HG03558 (cell line): ENCODE results near the gene SYTL2.
"Not testable (repeated sequence)": the region's sequence is repeated elsewhere in the genome, so short reads cannot be mapped to it uniquely, and the experiment has no call there.

Experiments
- ATAC-seq: cut with Tn5 transposase; IDR thresholded peaks from one replicate; pipeline ENCODE4 v1.9.1; 2021; ENCODE audit warnings: moderate number of reproducible peaks; ENCODE audit not compliant: unreplicated experiment; ENCODE audit errors: extremely low read depth

The SYTL2 gene, protein sequence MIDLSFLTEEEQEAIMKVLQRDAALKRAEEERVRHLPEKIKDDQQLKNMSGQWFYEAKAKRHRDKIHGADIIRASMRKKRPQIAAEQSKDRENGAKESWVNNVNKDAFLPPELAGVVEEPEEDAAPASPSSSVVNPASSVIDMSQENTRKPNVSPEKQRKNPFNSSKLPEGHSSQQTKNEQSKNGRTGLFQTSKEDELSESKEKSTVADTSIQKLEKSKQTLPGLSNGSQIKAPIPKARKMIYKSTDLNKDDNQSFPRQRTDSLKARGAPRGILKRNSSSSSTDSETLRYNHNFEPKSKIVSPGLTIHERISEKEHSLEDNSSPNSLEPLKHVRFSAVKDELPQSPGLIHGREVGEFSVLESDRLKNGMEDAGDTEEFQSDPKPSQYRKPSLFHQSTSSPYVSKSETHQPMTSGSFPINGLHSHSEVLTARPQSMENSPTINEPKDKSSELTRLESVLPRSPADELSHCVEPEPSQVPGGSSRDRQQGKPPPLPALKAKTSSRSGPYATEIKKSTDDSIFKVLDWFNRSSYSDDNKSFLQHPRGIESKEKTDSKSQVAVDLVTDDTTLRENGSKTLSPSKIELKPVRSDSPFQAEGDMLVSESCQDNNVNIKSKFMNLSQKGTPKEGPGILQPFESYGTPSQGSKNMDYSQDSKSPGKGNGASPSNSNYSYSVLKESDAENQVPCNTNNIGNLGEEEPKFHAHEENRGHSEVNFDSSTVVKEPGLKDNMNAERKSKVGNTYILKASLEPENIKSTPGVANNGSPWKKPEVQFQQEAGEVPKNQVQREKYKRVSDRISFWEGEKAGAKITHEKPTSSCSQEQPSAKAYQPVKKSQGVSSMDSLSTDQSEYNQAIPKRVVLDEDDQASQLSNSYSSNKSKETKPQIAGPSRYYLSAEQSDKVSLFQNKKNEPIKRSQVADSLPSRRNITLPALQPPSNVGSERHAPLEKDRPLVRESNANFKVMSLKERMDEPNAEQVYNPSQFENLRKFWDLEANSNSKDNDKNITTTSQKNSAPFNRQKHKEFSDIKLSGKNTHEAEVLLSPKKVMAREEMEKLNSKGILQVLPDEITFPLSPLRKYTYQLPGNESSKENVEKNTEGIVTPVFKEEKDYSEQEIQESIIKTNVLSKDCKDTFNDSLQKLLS (N-terminal part only)

GRCh38 chr11:85810871-85811611 lies at the start of gene SYTL2:
SYTL2 (minus strand) TSS chr11:85811141; CDS start chr11:85757725, 53,416 bp downstream.
- ATAC-seq = no peak

GRCh38 chr11:85859541-85859940 lies 48.6 kb upstream of the SYTL2 start:
- not testable (repeated sequence) for ATAC-seq

GRCh38 chr11:85857098-85857497 lies 46.2 kb upstream of the SYTL2 start:
- ATAC-seq = no peak

- no peak for ATAC-seq
These were observed 44.4 kb upstream of the SYTL2 start, which contains the start of gene CCDC83 for GRCh38 chr11:85855341-85855656. CCDC83 (plus strand) TSS chr11:85855383; CDS start chr11:85865124, 9,741 bp downstream.

DNA sequence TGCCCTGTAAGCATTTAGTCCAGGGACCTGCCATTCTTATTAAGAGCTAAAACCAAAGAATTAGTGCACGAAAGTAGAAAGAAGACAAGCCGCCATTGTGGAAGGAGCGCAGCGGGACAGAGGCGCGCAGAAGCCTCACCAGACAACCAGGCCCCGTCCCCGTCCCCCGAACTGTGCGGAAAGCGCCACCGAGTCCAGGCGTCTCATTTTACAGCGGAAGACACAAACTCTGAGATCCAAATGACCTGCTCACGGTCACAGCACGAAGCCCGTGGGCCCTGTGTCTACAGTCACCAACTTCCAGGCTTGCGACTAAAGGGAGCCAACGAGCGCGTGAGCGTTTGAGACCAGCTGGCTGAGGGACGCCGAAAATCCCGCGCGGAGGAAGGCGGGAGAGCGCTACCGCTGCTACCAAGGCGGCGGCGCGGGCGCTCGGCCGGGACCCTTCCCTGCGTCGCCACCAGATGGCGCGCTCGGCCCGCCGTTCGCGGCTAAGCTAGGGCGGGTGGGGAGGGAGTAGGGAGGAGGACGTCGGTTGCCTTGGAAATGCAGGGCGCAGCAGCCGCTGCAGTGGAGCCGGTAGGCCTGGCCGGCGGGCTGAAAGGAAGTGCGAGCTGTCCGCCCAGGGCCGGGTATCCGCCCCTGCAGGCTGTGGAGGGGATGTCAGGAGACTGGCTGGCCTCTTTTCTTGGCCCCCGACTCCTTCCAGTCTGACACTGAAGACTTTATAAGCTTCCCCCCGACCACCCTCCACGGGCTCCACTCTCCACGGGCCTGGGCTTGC lies 43.8 kb upstream of the SYTL2 start:
- ATAC-seq = peak; percentile 100

DNA sequence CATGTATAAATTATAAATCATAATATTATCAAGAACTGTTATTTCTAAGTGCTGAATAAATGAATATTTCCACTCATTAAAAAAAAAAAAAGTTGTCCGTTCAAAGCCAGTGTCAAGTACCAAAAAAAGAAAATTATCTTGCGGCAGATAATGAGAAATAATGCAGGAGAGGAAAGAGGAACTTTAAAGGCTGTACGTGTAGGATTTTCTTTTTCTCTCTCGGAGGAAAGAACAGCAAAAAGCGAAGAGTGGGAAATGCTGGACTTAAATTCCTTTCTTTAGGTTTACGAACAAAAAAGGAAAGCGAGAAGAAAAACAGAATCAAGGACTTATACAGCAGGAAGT lies 43.2 kb upstream of the SYTL2 start:
- no peak for ATAC-seq

GRCh38 chr11:85853541-85853940 lies 42.6 kb upstream of the SYTL2 start:
- not testable (repeated sequence) for ATAC-seq

DNA sequence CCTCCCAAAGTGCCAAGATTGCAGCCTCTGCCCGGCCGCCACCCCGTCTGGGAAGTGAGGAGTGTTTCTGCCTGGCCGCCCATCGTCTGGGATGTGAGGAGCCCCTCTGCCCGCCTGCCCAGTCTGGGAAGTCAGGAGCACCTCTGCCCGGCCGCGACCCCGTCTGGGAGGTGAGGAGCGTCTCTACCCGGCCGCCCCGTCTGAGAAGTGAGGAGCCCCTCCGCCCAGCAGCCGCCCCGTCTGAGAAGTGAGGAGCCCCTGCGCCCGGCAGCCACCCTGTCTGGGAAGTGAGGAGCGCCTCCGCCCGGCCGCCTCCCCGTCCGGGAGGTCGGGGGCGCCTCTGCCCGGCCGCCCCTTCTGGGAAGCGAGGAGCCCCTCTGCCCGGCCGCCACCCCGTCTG lies 41.8 kb upstream of the SYTL2 start:
- ATAC-seq = not testable (repeated sequence)

DNA sequence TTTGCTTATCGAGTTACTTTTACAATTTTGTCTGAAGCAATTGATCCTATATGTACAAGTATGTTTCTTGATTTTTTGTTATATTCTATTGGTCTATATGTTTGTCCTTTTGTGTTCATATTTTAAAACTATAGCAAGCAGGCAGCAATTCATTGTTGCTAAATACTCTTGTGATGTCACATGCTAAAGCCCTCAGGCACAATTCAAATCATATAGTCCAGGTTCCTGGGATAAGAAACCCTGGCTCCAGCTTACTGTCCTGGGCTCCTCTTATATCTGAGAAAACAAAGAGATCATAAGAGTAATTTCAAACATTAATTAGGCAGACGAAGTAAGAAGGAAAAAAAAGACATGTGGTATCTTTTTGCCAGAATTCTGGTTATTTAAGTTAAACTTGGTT lies 37.6 kb upstream of the SYTL2 start:
- ATAC-seq = no peak

- ATAC-seq = no peak
These were observed 37.1 kb upstream of the SYTL2 start for GRCh38 chr11:85848006-85848405.

- no peak for ATAC-seq
These were observed 36.5 kb upstream of the SYTL2 start for GRCh38 chr11:85847436-85847835.

- no peak for ATAC-seq
These were observed 34.2 kb upstream of the SYTL2 start for GRCh38 chr11:85845124-85845631.

DNA sequence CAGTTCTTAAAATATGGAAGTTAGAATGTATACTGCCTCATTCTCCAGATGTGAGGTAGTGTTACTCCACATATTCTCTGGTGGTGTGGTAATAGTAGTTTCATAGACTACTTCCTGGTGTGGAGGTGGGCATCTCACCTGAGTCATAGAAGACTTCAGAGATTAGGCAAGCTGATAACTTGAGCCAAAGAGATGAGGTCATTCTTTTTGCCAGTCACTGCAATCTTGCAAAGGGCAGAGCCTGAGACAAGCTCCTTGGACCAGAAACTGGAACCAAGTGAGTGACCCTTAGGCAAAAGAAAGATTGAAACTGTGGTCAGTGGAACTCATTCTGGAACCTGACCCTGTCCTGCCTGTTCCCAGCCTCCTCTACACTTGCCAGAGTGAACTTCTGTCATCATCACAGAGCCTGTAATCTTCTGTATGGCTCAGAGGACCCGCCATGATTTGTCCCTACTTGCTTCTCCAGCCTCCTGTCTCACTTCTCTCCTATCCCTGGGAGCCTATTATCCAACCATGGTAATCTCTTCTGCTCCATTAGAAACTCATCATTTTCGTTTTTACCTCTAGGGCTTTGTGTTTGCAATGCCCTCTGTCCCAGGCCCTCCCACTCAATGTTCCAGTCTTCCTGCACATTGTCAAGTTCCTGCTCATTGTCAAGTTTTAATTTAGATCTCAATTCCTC lies 33.6 kb upstream of the SYTL2 start:
- ATAC-seq = no peak

DNA sequence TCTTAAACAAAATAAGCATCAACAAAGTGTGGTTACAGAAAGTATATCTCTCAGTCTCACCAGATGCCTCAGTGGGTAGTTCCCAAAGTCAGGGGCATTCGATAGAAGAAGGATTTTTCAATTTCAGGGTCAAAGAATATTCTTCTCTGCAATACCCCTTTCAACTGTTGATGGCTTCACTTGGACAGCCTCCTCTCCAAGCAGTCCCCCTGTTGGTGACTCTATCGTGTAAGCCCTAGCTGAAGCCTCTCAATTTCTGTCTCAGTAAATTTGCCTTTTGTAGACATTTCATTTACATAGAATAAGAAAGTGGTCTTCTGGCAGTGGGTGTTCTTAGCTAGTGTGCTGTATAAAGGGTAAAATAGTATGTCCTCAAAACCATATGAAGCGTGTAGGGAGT lies 33.0 kb upstream of the SYTL2 start:
- ATAC-seq = no peak

DNA sequence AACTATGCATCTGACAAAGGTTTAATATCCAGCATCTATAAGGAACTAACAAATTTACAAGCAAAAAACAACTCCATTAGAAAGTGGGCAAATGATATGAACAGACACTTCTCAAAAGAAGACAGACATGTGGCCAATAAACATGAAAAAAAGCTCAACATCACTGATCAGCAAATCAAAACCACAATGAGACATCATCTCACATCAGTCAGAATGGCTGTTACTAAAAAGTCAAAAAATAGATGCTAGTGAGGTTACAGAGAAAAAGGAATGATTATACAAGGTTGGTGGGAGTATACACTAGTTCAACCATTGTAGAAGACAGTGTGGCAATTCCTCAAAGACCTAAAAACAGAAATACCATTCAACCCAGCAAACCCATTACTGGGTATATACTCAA lies 30.0 kb upstream of the SYTL2 start:
- not testable (repeated sequence) for ATAC-seq

GRCh38 chr11:85835729-85836128 lies 24.8 kb upstream of the SYTL2 start:
- ATAC-seq = no peak

DNA sequence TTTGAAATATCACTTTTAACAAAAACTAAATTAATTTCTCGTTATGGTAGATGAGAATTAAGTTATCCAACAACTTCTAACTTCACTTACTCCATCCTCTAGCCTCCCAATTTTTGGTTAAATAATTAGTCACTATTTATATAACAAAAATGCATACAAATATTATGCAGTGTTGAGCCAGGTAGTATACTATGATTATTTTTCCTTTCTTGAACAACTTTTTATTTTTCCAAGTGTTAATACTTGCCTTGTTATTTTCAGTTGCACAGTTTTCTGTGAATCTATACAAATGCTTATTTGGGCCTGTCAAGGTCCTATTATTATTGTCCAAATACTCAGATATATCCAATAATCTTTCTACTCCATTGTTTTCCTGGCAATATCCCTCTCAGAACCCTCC lies 24.3 kb upstream of the SYTL2 start:
- ATAC-seq = no peak

GRCh38 chr11:85831050-85831449 lies 20.1 kb upstream of the SYTL2 start:
- no peak for ATAC-seq

GRCh38 chr11:85829172-85829571 lies 18.2 kb upstream of the SYTL2 start:
- ATAC-seq = no peak
